Measurements from ENCODE around the gene TRAF3IP3.

The TRAF3IP3 gene

DNA sequence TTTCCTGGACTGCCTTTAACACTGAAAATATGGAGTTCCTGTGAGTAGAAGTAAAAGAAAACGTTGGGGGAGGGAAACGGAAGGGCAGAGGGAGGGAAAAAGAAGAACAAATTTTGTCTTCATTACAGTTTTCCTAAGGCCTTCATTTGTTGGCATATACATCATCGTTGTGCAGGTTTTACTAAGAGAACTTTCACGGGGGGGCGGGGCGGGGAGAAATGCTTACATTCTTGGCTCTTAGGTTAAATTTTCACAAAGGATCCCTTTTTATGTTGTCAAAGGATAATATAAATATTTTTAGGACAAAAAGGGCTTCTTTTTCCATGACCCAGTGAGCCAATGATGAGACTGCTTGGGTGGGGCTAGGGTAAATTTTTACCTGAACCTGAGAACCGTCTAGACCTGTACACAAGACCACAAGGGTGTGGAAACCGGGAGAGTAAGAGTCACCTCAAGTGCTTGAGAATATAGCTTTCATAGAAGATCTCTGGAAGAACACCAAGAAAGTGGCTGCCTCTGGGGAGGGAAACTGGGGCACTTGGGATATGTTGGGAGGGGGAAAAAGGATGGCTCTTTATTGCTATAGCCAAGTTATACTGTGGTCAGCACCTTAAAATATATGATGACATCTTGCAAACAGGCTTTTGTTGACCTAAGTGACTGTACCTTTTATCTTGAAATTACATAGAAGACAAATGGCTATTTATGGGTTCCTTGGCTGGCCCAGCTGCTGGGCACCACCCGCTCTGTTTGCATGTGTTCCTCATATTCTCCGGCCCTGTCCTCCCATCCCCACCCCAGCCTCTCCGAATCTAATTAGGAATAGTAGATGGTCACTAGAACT, 70.0 kb downstream of the TRAF3IP3 start:
- H3K4me3 ChIP-seq (replicated peaks; ENCODE audit: low read depth, low read length), result no peak overlapping the region
- no peak for DNase-seq (ENCODE audit: extremely low read depth, low read depth)
- TF ChIP-seq, protein P1, sequence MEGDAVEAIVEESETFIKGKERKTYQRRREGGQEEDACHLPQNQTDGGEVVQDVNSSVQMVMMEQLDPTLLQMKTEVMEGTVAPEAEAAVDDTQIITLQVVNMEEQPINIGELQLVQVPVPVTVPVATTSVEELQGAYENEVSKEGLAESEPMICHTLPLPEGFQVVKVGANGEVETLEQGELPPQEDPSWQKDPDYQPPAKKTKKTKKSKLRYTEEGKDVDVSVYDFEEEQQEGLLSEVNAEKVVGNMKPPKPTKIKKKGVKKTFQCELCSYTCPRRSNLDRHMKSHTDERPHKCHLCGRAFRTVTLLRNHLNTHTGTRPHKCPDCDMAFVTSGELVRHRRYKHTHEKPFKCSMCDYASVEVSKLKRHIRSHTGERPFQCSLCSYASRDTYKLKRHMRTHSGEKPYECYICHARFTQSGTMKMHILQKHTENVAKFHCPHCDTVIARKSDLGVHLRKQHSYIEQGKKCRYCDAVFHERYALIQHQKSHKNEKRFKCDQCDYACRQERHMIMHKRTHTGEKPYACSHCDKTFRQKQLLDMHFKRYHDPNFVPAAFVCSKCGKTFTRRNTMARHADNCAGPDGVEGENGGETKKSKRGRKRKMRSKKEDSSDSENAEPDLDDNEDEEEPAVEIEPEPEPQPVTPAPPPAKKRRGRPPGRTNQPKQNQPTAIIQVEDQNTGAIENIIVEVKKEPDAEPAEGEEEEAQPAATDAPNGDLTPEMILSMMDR (IDR thresholded peaks at IDR 0.05; ENCODE audit: low read depth, low read length, missing control alignments), result no peak

DNA sequence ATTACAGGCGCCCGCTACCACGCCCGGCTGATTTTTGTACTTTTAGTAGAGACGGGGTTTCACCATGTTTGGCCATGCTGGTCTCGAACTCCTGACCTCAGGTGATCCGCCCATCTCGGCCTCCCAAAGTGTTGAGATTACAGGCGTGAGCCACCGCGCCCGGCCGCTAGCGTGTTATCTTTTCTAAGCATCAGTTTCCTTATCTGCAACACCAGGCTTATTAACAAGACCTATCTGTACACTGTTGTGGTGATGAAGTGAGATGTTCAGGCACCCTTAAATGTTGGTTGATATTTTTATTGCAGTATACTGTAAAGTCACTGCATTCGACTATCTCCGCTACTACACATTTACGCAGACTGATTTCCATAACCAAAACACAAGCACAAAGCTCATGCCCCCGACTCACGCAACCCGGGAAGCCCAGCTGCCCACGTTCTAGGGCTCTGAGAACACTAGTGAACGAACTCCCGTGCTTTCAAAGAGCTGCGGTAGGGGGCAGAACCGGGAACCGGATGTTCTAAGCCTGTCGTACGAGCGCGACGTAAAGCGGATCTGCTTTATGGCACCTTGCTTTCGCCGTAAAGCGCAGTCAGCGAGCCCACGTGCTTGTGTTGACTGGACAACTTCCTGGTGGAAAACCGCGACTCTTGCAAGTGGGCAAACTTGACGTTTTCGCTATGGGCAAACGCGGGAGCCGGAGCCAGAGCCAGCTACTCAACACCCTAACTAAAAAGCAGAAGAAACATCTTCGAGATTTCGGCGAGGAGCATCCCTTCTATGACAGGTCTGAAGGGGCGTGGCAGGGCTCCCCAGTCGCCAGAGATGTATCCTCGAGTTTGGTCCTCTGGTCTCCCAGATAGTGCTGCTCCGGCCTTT, 71.8 kb downstream of the TRAF3IP3 start, which contains the start of gene UTP25:
UTP25 (plus strand) TSS at position 589 of the 879 bp plus-strand sequence; CDS start at position 681, 92 bp downstream.
- H3K4me3 ChIP-seq (replicated peaks; ENCODE audit: low read depth, low read length), result peak within 1 kb of the TSS; percentile 75
- peak; percentile 96 for DNase-seq (ENCODE audit: extremely low read depth, low read depth)
- TF ChIP-seq, protein P1 (IDR thresholded peaks at IDR 0.05; ENCODE audit: low read depth, low read length, missing control alignments), result peak; percentile 78

DNA sequence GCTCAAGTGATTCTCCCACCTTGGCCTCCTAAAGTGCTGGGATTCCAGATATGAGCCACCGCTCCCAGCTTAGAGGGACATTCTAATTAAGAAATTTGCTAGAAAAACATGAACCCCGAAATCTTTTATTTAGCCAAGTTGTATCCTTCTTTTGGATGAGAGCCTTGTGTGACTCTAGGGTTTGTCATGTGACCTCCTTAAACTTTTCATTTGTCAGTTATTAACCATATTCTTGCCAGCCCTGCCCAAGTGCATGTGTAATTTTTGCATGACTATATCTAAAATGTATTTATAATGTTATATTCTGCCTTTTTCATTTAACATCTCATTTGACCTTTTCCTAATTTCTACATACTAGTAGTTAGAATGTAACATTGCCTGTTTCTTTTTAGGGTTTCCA, 73.9 kb downstream of the TRAF3IP3 start:
- H3K4me3 ChIP-seq (replicated peaks; ENCODE audit: low read depth, low read length), result peak overlapping the region; percentile 75
- TF ChIP-seq, protein P1 (IDR thresholded peaks at IDR 0.05; ENCODE audit: low read depth, low read length, missing control alignments), result no peak
- no peak for DNase-seq (ENCODE audit: extremely low read depth, low read depth)

DNA sequence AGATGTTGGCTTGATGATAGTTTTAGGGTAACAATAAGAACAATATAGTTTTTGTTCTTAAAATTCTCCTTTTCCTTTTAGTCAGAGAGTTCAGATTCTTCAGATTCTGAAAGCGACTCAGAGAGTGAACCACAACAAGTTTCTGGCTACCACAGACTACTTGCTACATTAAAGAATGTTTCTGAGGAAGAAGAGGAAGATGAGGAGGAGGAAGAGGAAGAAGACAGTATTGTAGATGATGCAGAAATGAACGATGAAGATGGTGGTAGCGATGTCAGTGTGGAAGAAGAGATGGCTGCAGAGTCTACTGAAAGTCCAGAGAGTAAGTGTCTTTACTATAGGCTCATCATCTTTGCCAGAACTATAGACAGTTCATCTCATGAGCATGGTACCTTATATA, 74.9 kb downstream of the TRAF3IP3 start:
- H3K4me3 ChIP-seq (replicated peaks; ENCODE audit: low read depth, low read length), result no peak overlapping the region
- DNase-seq (ENCODE audit: extremely low read depth, low read depth), result no peak
- TF ChIP-seq, protein P1 (IDR thresholded peaks at IDR 0.05; ENCODE audit: low read depth, low read length, missing control alignments), result no peak

DNA sequence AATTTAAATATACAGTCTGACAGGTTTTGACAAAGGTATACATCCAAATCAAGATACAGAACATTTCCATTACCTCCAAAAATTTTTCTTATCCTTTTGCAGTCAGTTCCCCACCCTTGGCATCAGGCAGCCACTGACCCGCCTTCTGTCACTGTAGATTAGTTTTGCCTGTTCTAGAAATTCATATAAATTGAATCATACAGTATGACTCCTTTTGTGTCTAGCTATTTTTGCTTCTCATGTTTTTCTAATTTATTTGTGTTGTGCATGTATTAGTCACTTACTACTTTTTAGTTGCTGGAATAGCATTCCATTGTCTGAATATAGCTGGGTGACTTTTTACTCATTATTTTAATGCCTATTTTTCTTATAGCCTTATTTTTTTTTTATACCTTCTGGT, 75.8 kb downstream of the TRAF3IP3 start:
- TF ChIP-seq, protein P1 (IDR thresholded peaks at IDR 0.05; ENCODE audit: low read depth, low read length, missing control alignments), result no peak
- no peak overlapping the region for H3K4me3 ChIP-seq (replicated peaks; ENCODE audit: low read depth, low read length)
- no peak for DNase-seq (ENCODE audit: extremely low read depth, low read depth)

Data from HFF-Myc (cell line).